ELF-1 (cell line): Measurements from ENCODE around the gene CHRNA4.

Experiments used
- DNase-seq: peaks from one replicate; pipeline ENCODE4 v3.0.0-alpha.2; 2016; ENCODE audit warnings: low read depth, low spot score

Gene CHRNA4

DNA sequence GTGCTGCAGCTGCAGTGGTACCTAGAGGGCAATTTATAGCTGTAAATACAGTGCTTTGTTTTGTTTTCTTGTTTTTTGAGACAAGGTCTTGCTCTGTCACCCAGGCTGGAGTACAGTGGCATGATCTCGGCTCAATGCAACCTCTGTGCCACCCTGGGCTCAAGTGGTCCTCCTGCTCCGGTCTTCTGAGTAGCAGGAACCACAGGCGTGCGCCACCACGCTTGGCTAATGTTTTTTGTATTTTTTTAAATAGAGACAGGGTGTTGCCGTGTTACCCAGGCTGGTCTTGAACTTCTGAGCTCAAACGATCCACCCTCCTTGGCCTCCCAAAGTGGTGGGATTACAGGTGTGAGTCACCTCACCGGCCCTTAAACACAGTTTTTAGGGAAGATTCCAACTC, 26.8 kb downstream of the CHRNA4 start:
- DNase-seq, result no peak

DNA sequence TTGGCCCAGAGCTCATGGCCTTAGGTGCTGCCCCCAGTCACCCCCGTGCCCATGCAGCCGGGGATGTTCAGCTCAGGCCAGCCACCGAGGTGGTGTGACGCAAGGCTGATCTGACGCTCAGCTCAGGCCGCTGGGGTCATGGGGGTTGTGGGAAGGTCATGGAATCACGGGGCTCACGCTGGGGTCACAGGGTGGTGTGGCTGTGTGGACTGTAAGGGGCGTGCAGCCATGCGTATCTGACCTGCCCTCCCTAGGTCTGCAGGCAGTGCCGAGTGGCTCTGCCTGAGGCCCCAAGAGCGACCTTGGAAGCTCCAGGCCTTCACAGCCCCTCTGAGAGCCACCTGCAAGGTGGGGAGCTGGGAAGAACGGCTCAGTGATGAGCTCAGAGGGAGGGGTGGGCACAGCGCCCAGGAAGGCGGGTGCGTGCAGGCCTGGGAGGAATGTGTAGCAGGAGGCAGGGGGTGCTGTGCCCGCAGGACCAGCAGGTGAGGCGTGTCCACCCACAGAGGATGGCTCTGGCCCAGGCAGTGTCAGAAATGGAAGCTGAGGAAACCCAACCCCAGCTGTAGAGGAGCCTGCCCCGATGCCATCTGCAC, 27.8 kb downstream of the CHRNA4 start:
- no peak for DNase-seq

DNA sequence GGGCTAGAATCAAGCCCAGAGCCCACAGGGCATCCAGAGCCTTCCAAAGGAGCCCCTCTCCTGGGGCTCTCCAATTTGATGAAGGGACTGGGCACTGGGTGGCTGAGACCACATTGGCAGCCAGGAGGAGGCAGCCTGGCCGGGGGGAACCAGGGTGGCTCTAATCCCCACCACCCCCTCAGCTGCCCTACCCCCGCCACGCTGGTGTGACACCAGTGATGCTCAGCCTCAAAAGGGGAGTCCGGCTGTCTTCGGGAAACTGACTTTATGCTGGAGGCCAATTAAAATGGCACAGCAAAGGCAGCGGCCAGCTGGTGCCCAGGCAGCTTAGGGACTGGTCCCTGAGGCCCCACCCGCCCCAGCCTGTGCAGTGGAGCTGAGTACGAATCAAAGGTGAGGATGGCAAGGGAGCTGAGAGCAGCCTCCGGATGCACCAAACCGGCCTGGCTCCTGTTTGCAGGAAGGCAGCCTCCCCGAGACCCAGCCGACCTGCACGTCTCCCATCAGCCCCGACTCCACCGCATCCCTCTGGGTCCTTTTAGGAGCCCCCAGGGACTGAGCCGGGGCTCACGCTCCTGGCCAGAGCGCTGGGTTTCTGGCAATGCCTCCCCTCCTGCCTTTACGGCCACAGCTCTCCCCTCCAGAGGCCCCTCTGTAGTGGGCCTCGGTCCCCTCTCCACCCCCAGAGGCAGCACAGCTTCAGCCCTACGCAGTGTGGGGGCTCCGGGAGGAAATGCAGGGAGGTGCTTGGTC, 28.5 kb downstream of the CHRNA4 start:
- no peak for DNase-seq

DNA sequence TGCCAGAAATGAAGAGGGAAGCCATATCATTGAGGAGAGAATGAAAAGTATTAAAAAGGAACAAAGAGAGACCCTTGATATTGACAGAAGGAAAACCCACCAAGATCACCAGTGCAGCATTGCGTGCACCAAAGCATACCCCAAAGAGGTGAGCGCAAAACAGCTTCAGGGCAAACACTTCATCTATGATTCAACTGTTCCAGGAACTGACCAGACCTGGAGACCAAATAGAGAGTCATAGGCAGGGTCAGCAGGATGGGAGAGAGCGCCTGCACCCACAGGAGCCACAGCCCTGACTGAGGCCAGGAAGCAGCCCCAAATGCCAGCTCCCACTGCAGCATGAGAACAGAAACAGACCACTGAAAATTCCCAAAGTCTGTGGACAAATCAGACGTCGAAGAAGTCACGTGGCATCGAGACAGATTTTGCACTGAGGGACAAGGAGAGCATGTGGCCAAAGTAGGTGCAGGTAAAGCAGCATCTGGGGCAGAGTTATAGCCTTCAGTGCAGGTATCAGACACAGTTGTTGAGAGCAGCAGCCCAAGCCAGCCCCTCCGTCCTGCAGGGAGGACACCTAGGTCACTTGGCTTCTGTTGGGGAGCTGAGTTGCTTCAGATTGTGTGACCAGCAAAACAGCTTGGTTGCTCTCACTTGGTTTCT, 29.3 kb downstream of the CHRNA4 start:
- DNase-seq, result no peak

DNA sequence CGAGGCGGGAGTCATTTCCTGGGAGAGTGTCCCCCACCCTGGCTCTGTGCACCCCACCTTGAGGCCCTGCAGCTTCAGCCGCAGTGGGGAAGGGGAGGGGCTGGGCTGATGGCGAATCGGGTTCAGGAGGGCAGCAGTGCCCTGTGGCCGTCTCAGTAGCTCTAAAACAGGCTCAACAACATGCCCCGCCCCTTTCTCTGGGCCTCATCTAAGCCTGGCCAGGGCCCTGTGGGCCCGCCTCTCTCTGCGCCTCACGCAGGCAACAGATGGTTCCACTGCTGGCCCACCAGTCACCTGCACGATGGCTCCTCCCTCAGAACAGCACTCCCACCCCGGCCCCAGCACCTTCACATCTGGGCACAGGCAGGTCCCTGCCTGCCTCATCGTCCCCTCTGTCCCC, 30.2 kb downstream of the CHRNA4 start:
- peak; percentile 61 for DNase-seq

DNA sequence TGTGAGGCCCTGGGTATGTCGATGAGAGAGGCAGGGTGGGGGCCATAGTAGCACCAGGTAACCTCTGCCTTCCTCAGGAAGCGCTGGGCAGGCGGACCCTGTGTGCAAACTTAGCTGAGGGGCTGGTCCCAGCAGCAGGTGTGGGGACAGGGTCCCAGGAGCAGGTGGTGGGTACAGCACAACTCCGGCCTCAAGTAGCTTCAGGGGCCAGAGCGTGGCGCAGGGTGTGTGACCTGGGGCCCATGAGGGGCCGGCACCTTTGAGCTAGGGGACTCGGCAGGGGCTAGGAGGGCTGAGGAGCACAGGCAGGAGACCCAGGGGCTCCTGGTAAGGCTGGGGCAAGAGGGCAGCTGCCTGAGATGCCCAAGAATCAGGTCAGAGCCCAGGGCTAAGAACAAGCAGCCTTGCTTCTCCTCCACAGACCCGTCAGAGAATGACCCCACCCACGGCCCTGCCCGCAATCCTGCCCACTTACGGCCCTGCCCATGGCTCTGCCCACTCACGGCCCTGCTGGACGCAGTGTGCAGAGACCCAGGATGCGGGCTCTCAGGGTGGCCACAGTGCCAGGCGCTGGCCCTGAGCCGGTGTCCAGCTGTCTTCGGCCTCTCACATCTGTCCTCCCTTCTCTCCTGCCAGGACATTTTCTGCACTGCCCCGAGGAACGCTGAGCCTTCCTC, 30.9 kb downstream of the CHRNA4 start:
- no peak for DNase-seq

DNA sequence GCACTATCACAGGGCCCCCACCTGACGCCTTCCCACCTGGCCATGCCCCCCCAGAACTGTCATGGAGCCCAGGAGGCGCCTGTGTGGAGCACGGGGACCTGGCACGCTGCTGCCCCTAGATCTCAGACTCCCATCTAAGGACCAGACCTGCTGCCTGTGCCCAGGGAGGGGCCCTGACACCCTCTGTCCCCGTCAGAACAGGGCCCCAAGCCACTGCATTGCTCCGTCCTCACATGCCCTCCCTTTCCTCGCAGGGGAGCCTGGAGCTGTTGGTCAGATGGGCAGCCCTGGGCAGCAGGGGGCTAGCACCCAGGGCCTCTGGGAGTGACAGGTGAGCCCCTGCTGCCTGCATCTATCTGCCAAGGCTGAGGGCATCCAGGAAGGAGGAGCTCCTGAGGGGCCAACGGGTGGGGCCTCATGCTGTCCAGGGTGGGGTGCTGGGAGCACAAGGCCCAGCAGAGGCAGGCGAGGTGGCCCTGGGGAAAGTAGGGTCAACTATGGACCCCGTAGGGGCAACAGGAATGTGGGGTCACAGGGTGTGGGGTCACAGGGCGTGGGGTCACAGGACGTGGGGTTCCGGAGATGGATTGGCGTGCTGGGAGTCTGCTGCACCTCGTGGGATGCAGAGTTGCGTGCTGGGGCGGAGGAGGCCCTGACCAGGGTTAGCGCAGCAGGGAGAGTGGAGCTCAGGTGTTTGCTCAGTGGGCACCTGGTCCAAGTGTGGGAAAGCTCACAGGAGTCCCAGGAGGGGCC, 31.6 kb downstream of the CHRNA4 start:
- no peak for DNase-seq

DNA sequence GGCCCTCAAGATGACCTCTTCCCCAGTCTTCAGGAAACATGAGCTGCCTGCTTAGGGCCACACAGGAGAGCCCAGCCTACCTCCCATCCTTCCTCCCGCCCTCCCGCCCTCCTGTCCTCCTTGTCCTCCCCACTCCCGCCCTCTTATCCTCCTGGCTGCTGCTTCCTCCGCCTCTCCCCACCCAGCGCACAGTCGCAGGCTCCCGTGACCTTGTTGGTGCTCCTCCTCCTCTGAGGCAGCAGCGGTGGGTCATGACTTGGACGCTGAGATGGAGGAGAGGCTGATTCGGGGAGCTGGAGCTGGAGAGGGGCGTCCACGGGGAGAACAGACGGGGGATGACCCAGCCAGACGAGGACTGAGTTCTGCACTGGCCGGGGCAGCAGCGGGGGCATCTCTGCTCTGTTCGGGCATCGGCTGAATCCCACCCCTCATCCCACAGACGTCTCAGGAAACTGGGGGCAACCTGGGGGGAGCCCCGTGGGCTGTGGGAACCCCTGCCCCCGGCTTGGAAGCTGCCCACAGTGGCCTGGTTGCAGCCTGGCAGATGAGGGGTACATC, 32.4 kb downstream of the CHRNA4 start:
- no peak for DNase-seq

DNA sequence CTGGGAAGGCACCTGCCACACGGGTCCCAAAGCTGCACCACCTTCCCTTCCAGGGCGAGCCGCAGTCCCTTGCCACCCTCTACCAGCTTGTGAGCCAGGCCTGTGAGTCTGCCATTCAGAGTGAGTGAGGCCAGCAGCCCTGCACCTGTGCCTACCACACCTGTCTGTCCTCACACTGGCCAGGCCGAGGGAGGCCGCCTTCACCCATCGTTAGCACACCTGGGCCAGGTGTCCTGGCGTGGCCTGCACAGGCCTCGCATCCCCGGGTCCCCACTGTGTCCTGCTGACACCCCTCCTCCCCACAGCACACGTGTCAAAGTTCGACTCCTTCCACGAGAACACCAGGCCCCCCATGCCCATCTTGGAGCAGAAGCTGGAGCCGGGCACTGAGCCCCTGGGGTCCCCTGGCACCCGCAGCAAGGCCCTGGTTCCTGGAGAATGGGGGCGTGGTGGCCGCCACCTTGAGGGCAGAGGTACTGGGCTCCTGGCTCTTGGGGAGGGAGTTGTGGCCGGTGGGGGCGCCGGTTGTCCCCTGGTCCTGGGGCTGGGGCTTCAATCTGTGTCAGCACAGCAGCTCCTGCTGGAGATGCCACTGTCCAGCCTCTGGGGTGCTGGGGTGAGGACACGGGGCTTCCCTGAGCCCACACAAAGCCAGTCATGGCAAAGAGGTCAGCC, 33.0 kb downstream of the CHRNA4 start:
- DNase-seq, result no peak

DNA sequence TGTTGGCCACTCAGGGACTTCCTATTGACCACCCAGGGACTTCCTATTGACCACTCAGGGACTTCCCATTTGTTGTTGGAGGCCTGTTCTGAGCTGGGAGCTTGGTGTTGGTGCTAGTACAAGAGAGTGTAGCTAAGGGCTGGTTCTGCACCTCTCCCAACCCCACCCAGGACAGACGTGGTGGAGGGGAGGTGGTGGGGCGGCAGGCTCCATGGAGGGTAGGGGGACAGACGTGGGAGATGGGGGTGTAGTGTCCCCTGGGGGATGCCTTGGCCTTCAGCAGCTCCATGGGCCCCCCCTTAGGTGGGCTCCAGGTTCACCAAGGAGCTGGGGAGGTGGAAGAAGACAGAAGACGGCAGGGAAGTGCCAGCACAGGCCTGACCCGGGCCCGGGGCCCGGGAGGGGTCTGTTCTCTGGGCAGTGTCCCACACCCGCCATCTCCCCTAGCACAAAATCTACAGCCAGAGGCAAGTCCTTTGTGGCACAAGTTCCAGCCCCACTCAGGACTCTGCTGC, 33.9 kb downstream of the CHRNA4 start:
- DNase-seq, result no peak

DNA sequence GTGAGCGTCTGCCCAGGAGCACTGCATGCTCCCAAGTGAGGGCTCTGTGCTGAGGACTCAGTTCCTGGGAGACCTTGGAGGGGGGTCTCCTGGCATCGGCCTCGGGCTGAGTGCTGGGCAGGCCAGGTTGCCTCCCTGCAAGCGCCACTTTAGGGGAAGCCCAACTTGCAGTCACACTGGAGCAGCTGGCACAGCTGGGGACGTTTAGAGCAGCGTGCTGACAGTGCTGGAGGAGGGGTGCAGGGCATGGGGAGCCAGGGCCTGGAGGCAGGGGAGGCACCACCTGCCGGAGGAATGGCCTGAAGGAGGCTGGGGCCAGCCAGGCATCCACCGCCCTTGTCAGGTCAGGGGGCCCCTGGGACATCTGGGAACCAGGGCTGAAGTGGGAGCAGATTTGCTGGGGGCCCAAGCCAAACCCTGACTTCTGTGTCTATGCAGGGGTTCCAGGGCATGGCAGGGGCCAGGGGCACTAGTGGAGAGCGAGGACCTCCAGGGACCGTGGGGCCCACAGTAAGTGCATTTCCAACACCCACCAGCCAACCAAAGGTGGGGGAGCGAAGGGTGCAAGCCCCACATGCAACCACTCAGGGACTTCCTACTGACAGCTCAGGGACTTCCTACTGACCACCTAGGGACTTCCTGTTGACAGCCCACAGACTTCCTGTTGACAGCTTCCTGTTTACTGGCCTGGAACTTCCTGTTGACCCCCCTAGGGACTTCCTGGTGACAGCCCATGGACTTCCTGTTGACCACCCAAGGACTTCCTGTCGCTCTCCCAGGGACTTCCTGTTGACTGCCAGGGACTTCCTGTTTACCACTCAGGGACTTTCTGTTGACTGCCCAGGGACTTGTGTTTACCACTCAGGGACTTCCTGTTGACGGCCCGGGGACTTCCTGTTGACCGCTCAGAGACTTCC, 34.6 kb downstream of the CHRNA4 start:
- no peak for DNase-seq

DNA sequence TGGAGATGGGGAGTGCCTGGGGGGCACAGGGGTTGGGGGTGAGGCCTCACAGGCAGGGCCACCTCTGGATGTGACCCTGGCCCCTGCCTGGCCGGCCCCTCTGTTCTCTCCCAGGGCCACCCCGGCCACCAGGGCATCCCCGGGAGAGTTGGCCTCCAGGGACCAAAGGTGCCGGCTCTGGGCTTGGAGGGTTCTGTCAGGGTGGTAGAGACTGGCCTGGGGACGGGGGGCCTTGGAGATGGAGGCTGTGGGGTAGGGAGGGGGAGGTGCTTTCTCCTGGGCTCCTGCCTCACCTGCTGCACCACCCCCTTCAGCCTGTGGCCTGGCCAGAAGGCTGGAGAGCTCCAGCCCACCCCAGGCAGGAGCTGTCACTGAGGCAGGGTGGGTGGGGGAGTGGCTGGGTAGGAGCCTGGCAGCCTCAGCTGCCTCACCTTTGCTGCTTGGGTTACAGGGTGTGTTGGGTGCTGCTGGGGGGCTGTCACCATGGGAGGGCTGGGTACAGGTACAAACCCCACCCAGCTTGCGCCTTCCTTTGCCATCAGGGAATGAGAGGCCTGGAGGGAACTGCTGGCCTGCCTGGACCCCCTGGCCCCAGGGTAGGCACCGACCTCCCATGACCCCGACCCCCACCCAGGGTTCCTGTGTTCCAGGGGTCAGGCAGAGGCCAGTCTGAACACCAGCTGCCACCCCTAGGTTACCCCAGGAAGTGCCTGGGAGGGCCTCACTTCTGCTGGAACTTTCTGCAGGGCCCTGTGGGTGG, 35.4 kb downstream of the CHRNA4 start:
- DNase-seq, result no peak

DNA sequence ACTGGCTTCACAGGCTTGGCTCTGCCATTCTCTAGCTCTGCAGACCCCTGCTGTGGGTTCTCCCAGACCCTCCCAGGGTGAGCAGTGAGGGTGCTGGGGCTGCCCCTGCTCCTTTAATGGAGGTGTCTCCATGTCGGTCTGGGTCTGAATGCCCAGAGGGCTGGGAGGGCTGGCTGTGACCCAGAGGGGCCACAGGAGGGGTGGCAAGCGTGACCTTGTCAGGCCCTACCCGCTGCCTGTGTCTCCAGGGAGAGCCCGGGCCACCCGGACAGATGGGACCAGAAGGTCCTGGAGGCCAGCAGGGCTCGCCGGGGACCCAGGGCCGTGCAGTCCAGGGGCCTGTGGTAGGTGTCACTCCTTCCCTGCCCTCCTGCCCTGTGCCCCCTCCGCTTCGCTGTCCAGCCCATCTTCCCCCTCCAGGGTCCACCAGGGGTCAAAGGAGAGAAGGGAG, 36.1 kb downstream of the CHRNA4 start:
- DNase-seq, result no peak

DNA sequence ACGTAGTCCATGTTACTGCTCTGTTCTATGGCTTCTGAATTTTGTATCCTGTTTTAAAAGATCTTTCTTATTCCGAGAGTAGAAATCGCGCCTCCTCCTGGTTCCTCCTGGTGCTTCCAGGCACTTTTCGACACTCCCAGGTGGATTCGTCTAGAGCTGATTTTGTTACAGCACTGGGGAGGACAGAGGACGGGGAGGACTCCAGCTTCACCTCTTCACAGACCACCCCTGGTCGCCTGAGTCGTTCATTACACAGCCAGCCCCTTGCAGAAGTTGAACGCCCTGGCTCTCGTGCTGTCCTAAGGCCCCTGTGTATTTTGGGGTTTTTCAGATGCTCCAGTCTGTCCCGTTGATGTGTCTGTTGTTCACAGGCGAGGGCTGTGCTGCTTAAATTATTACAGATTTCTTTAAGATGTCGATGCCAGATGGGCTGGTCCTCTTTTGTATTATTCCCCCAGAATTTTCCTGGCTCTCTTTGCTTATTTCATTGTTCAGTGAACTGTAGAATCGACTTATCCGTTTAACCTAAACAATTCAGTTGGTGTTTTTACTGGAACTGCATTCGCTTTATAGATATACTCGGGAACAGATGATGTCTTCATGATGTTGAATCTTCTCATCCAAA, 37.7 kb downstream of the CHRNA4 start:
- no peak for DNase-seq

DNA sequence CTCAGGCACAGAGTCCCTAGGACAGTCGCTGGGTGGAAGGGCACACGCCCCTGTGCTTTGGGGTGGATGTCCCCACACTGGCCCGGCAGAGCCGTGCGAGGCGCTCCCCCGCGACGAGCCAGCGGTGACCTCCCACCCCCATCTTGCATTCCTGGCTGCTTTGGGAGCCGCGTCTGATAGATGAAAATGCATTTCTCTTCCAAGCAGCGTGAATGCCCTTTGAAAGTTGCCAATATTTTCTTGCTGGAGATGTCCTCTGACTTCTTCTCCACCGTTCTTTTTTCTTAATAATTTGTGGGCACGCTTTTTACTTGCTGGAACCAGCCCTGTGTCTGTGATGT, 38.2 kb downstream of the CHRNA4 start:
- no peak for DNase-seq

DNA sequence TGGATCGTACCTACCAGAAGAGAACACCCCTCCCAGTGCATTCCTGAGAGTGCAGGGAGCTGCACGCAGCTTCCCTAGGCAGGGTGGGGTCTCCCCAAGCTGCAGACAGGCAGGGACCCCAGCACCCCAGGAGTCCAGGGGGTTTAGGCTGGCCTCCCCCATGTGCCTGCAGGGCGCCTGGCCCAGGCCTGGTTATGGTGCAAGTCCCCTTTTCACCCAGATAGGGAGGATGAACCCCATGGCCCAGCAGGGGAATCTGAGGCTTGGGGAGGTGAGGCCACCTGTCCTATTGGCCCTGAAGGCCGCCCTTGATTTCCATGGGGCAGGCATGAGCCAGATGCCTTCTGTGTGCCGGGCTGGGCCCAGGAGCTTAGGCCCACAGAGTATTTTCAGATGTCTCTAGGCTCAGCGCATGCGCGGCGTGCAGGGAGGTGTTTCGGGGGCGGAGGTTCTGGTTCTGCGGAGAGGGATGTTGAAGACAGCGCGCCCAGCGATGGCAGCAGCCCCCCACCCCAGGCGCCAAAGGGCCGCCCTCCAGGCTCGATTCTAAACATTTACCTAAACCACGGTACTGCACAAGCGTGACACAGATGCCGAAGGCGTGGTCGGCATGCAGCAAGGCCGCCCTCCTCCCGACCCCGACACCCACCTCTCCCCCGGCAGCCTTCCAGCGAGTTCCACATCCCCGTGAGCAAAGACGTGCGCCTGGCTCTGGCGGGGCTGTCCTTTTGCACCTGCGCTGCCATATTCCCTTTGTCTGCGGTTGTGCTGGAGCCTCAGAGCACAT, 38.8 kb downstream of the CHRNA4 start:
- DNase-seq, result no peak

DNA sequence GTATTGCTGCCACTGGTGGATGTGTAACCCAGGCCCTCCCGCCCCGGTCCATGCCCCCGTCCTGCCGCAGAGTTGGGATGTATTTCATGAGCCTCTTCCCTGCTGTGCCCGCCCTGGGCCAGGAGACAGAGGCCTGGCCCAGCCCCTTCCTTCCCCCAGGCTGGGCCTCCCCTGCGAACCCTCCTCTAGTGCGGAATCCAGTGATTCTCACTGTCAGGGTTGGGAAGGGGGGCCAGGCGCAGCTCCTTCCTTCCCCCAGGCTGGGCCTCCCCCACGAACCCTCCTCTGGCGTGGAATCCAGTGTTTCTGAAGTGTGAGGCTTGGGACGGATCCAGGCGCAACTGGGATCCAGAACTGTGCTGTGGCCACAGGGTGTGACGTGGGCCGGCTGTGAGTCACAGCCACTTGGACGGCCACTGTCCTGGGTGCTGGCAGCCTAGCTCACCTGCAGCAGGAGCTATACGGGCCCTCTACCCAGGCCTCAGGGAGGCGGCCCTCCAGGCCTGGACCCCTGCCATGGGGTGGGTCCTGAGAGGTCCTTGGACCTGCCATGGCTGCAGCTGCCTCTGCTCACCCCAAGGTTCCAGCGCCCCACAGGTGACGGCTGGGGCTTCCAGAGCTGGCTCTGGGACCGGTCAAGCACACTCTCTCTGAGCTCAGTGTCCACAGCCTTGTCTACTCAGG, 39.9 kb downstream of the CHRNA4 start:
- no peak for DNase-seq
